ENCODE measurements around the gene CACNG6. TPM values are rescaled to one million over a fixed set of nuclear protein-coding genes. Genes with fewer than 3 reads are reported as not detected.

The CACNG6 gene
- total RNA-seq, 1 experiment from 2014 or later: 2.0 TPM

GRCh38 chr19:53958823-53959757, 32.3 kb upstream of the CACNG6 start:
- no peaks in the 10 kb centered on the region for H3K4me1 ChIP-seq
- no peak for DNase-seq
- no peaks in the 10 kb centered on the region for H3K36me3 ChIP-seq
- H3K9me3 ChIP-seq (replicated peaks): no peaks in the 10 kb centered on the region
- H3K27ac ChIP-seq: no peak overlapping the region
- no peak overlapping the region for H3K4me3 ChIP-seq
- H3K27me3 ChIP-seq: 0 out of 2 replicates have a peak, but pooled peaks cover 3% of the 10 kb centered on the region

GRCh38 chr19:53960187-53960586, 31.2 kb upstream of the CACNG6 start:
- no peak for DNase-seq
- Histone ChIP-seq H3K4me3 (no peak overlapping the region), H3K36me3 (no peaks in the 10 kb centered on the region), H3K9me3 (replicated peaks) (no peaks in the 10 kb centered on the region), H3K4me1 (no peaks in the 10 kb centered on the region), H3K27ac (no peak overlapping the region), H3K27me3 (0 out of 2 replicates have a peak, but pooled peaks cover 3% of the 10 kb centered on the region)

- Histone ChIP-seq H3K9me3 (replicated peaks) (no peaks in the 10 kb centered on the region), H3K4me1 (no peaks in the 10 kb centered on the region), H3K27ac (no peak overlapping the region), H3K27me3 (0 out of 2 replicates have a peak, but pooled peaks cover 3% of the 10 kb centered on the region), H3K4me3 (no peak overlapping the region), H3K36me3 (no peaks in the 10 kb centered on the region)
- DNase-seq: no peak
These were observed 30.6 kb upstream of the CACNG6 start for GRCh38 chr19:53960886-53961285.

DNA sequence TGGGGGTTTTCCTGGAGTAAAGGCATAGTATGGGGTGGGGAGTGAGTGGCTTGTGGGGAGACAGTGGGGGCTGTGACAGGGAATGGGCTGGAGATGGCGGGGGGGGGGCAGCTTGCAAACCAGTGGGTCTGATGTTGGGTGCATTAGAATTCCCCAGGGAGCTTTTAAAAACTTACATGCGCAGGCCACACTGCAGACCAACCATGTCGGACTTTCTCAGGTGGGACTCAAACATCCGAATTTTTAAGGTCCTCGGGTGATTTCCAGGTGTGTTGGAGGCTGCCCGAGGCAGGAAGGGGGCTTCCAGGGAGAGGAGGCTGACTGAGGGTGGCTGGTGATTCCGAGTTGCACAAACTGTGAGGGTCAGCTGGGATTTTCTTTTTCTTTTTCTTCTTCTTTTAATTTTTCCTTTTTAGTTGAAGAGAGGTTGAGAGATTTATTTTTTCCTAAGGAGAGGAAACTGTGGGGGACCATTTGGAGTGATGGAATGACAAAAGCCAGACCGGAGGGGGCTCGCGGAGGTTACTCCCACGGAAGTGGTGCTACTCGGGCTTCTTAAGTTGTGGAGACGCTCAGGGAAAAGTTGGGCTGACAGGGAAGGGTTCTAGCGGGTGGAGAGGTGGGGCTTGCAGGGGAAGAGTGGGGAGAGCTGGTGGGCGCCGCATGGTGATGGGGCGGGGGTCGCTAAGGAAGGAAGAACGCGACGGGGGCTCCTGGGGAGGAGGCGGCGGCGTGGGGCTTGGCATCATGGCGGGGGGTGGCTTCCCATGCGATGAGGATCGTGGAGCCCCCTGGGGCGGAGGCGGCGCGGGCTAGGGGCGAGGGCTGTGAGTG, 29.7 kb upstream of the CACNG6 start:
- Histone ChIP-seq H3K4me3 (no peak overlapping the region), H3K4me1 (no peaks in the 10 kb centered on the region), H3K36me3 (no peaks in the 10 kb centered on the region), H3K27ac (no peak overlapping the region), H3K9me3 (replicated peaks) (no peaks in the 10 kb centered on the region), H3K27me3 (0 out of 2 replicates have a peak, but pooled peaks cover 3% of the 10 kb centered on the region)
- no peak for DNase-seq

DNA sequence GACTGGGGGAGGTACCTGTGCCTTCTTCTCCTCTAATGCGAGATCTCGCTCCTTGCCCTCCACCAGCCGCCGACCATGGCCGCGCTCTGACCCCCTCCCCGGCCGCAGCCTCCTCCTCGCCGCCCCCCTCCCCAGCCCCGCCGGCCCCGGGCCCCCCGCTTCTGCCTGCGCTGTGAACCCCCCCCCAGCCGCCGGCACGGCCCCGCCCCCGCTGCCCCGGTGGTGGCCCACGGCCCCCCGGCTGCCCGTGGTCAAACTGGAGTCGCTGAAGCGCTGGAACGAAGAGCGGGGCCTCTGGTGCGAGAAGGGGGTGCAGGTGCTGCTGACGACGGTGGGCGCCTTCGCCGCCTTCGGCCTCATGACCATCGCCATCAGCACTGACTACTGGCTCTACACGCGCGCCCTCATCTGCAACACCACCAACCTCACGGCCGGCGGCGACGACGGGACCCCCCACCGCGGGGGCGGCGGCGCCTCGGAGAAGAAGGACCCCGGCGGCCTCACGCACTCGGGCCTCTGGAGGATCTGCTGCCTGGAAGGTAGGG, 28.5 kb upstream of the CACNG6 start, which contains the start of gene CACNG8:
Gene CACNG8, plus strand, starts transcription at position 51 of the 545 bp plus-strand sequence.
- 0 out of 2 replicates have a peak, but pooled peaks cover 2% of the 10 kb centered on the region for H3K27me3 ChIP-seq
- no peak within 1 kb of the TSS for H3K27ac ChIP-seq
- no peak for DNase-seq
- H3K9me3 ChIP-seq (replicated peaks): no peaks in the 10 kb centered on the region
- H3K36me3 ChIP-seq: no peaks in the 10 kb centered on the region
- no peak within 1 kb of the TSS for H3K4me3 ChIP-seq
- H3K4me1 ChIP-seq: no peaks in the 10 kb centered on the region

GRCh38 chr19:53965091-53965490, 26.3 kb upstream of the CACNG6 start:
- Histone ChIP-seq H3K9me3 (replicated peaks) (no peaks in the 10 kb centered on the region), H3K36me3 (no peaks in the 10 kb centered on the region), H3K27ac (no peak overlapping the region), H3K27me3 (no peaks in the 10 kb centered on the region), H3K4me3 (no peak overlapping the region), H3K4me1 (no peaks in the 10 kb centered on the region)
- no peak for DNase-seq

DNA sequence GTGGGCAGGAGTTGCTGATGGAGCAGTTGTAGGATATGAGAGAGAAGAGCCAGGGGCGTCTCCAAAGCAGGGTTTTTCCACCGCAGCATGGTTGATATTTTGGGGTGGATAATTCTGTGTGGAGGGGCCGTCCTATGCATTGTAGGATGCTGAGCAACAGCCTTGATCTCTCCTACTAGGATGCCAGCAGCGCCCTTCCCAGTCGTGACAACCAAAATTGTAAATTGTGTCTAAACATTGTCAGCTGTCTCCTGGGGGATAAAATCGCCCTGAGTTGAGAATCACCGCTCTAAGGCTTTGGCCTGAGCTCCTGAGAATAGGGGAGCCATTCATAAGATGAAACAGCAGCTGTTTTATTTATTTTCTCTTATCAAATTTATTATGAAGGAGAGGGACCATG, 24.5 kb upstream of the CACNG6 start:
- Histone ChIP-seq H3K4me3 (no peak overlapping the region), H3K4me1 (no peaks in the 10 kb centered on the region), H3K36me3 (no peaks in the 10 kb centered on the region), H3K9me3 (replicated peaks) (no peaks in the 10 kb centered on the region), H3K27ac (no peak overlapping the region), H3K27me3 (no peaks in the 10 kb centered on the region)
- DNase-seq: no peak

- no peaks in the 10 kb centered on the region for H3K9me3 ChIP-seq (replicated peaks)
- H3K36me3 ChIP-seq: no peaks in the 10 kb centered on the region
- no peak overlapping the region for H3K27ac ChIP-seq
- no peaks in the 10 kb centered on the region for H3K4me1 ChIP-seq
- no peak overlapping the region for H3K4me3 ChIP-seq
- no peak for DNase-seq
- no peaks in the 10 kb centered on the region for H3K27me3 ChIP-seq
These were observed 22.1 kb upstream of the CACNG6 start for GRCh38 chr19:53969366-53969765.

- Histone ChIP-seq H3K4me1 (no peaks in the 10 kb centered on the region), H3K27me3 (no peaks in the 10 kb centered on the region), H3K36me3 (no peaks in the 10 kb centered on the region), H3K9me3 (replicated peaks) (no peaks in the 10 kb centered on the region), H3K4me3 (no peak overlapping the region), H3K27ac (no peak overlapping the region)
- no peak for DNase-seq
These were observed 19.8 kb upstream of the CACNG6 start for GRCh38 chr19:53971673-53972072.

- Histone ChIP-seq H3K4me3 (no peak overlapping the region), H3K36me3 (no peaks in the 10 kb centered on the region), H3K27ac (no peak overlapping the region), H3K9me3 (replicated peaks) (no peaks in the 10 kb centered on the region), H3K4me1 (no peaks in the 10 kb centered on the region), H3K27me3 (peaks cover 3% of the 10 kb centered on the region; the same call in 1 of the 2 replicates)
- DNase-seq: peak; percentile 70 to 83
These were observed 13.9 kb upstream of the CACNG6 start for GRCh38 chr19:53977429-53977990.

GRCh38 chr19:53977991-53978731, 13.3 kb upstream of the CACNG6 start:
- peaks cover 3% of the 10 kb centered on the region; the same call in 1 of the 2 replicates for H3K27me3 ChIP-seq
- no peak overlapping the region for H3K4me3 ChIP-seq
- H3K36me3 ChIP-seq: no peaks in the 10 kb centered on the region
- DNase-seq: no peak
- H3K9me3 ChIP-seq (replicated peaks): no peaks in the 10 kb centered on the region
- H3K27ac ChIP-seq: no peak overlapping the region
- no peaks in the 10 kb centered on the region for H3K4me1 ChIP-seq

GRCh38 chr19:53978975-53979801, 12.2 kb upstream of the CACNG6 start:
- no peaks in the 10 kb centered on the region for H3K4me1 ChIP-seq
- peak overlapping the region; percentile 47 for H3K4me3 ChIP-seq
- H3K36me3 ChIP-seq: no peaks in the 10 kb centered on the region
- DNase-seq: no peak
- no peak overlapping the region for H3K27ac ChIP-seq
- no peaks in the 10 kb centered on the region for H3K9me3 ChIP-seq (replicated peaks)
- H3K27me3 ChIP-seq: peaks cover 3% of the 10 kb centered on the region; the same call in 1 of the 2 replicates

Measured in SJCRH30 (cell line).